Neural progenitor cell (in vitro differentiated cells): ENCODE measurements around the gene SMAP2.

Experiments
- EZH2 ChIP-seq: fragments of 200-600 bp; sonication (generic); IDR thresholded peaks from 2 replicates; pipeline ENCODE4 v1.6.1; 2017; ENCODE audit warnings: antibody characterized with exemption, mild to moderate bottlenecking, moderate library complexity
- TF ChIP-seq, protein P1 (sequence below): fragments of 200-600 bp; sonication (generic); IDR thresholded peaks from 2 replicates; pipeline ENCODE4 v1.5.1; 2017; ENCODE audit warnings: antibody characterized with exemption, mild to moderate bottlenecking

DNA sequence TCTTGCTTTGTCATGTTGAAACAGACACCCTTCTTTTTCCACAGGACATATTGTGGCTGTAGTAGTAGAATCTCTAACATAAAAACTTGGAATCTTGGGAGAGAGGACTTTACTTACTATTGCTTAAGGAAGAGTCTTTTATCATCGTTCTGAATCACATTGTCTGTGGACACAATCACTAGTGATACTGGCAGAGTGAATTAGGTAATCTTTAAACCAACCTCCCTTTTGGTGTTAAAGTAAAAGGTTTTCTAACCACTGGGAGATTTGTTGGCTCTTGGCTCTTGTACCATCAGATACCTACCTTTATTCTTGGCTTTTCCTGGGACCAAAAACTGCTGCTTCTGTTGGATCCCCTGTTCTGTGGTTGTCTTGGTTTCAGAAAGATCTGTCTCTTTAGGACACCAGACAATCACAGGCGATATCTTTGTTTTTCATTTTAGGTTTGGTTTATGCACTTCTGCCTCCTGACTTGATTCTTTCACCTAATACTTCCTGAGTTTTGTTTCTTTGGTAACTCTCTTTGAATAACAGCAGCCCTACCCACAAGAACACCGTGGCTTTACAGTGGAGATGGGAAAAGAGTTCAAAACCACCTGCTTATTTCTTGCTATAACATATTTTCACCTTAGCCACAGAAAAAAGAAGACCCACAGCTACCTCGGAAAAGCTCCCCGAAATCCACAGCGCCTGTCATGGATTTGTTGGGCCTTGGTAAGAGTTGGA is 40.2 kb downstream of the SMAP2 start:
- TF ChIP-seq, protein P1, sequence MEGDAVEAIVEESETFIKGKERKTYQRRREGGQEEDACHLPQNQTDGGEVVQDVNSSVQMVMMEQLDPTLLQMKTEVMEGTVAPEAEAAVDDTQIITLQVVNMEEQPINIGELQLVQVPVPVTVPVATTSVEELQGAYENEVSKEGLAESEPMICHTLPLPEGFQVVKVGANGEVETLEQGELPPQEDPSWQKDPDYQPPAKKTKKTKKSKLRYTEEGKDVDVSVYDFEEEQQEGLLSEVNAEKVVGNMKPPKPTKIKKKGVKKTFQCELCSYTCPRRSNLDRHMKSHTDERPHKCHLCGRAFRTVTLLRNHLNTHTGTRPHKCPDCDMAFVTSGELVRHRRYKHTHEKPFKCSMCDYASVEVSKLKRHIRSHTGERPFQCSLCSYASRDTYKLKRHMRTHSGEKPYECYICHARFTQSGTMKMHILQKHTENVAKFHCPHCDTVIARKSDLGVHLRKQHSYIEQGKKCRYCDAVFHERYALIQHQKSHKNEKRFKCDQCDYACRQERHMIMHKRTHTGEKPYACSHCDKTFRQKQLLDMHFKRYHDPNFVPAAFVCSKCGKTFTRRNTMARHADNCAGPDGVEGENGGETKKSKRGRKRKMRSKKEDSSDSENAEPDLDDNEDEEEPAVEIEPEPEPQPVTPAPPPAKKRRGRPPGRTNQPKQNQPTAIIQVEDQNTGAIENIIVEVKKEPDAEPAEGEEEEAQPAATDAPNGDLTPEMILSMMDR: no peak
- no peak for TF ChIP-seq EZH2
